ENCODE data around the gene STAT2. TPM values are rescaled to one million over a fixed set of nuclear protein-coding genes. Genes with fewer than 3 reads are reported as not detected.

Gene STAT2
- polyA plus RNA-seq, 3 donors = 109 to 251 (median 142) TPM

DNA sequence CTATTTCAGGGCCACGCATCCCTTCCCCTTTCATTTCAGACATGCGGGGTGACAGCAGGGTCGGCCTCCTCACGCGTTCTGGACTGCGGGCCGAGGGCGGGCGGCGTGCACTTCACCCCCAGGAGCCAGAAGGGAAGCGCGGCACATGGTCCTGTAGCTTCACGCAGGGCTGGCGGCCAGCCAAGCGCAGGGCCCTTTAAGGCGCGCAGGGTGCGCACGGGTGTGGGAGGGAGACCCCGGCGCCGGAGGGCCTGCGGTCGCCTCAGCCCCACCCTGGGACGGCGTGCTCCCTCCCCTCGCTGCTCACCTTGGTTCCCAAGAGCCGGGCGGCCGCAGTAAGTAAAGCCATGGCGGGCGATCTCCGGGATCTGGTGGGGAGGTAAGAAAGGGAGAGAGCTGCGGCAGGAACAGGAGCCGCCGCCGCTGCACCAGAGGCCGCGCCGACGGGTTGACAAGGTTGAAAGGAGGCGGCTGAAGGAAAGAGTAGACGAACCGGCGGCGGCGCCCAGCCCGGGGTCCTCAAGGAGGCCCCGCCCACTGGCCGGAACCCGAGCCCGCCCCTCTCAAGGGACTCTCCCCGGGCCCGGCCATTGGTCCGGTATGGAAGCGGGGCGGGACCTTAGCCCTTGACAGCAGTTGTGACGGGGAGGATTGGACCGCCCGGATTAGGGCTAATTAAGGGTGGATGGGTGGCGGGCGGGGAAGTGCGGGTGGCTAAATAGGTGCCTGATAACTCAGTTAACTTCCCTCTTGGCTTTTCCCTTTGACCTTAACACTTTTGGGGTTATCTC, 59.9 kb downstream of the STAT2 start, which contains the start of gene CS:
Gene CS, minus strand, starts transcription at position 478 of the 791 bp plus-strand sequence. Its CDS starts 129 bp downstream, at position 349.
- H3K4me1 ChIP-seq (ENCODE audit: control insufficient read depth in 1 of 2, insufficient read depth in 2 of 2, low read length in 2 of 2) = peaks cover 41 to 49% of the 10 kb centered on the region in 2 donors
- peak within 1 kb of the TSS; percentile 61 to 84 (median 66) for H3K4me3 ChIP-seq (replicated peaks in 1 of 3; ENCODE audit: low read depth in 2 of 3, low read length in 3 of 3)
- Mint-ChIP-seq H3K9me3 (no peaks in the 10 kb centered on the region), H3K4me1 (peaks cover 50% of the 10 kb centered on the region), H3K4me3 (peak within 1 kb of the TSS; percentile 93 to 98), H3K27me3 (ENCODE audit: low read depth in 3 of 3) (peaks cover 0 to 2% (median 0%) of the 10 kb centered on the region in 3 donors), H3K36me3 (peaks cover 11 to 25% of the 10 kb centered on the region in 2 donors), H3K27ac (peak within 1 kb of the TSS; percentile 94 to 97 (median 97))
- H3K9ac ChIP-seq (ENCODE audit: insufficient read depth, low read length, poor library complexity, severe bottlenecking) = peak within 1 kb of the TSS; percentile 94
- H4K20me1 ChIP-seq (ENCODE audit: insufficient read depth, low read length) = peaks cover 46% of the 10 kb centered on the region
- no peaks in the 10 kb centered on the region for H3K9me3 ChIP-seq (replicated peaks in 1 of 2; ENCODE audit: control insufficient read depth in 1 of 2, insufficient read depth in 1 of 2, low read length in 2 of 2)
- peak within 1 kb of the TSS; percentile 99 for H3K4me2 ChIP-seq (replicated peaks; ENCODE audit: extremely low read depth, low read length, poor library complexity, severe bottlenecking)
- WGBS (ENCODE audit: insufficient coverage) = under 1% methylated on average over 56 of the region's 63 CpGs
- peak; percentile 97 to 98 (median 98) for DNase-seq
- peak within 1 kb of the TSS; percentile 84 to 95 for H3K27ac ChIP-seq (ENCODE audit: low read depth in 1 of 2, low read length in 2 of 2)
- intact Hi-C loops (cut with micrococcal nuclease) = loop anchor here (2.0 kb wide), 2 partner anchors 15 to 61 kb away; partner anchors contain the start of genes CNPY2 (in 1 of the 2) and STAT2 (in 1 of the 2)
- TF ChIP-seq CTCF (IDR thresholded peaks at IDR 0.05) = no peak
- no peaks in the 10 kb centered on the region for H3K27me3 ChIP-seq (ENCODE audit: control insufficient read depth in 2 of 2, insufficient read depth in 2 of 2, low read length in 2 of 2)
- peaks cover 61% of the 10 kb centered on the region for H3K79me2 ChIP-seq (ENCODE audit: insufficient read depth, low read length)
- H2AFZ ChIP-seq (ENCODE audit: insufficient read depth, low read depth, low read length, poor library complexity, severe bottlenecking) = peak within 1 kb of the TSS; percentile 86
- H3K36me3 ChIP-seq (replicated peaks in 1 of 2; ENCODE audit: control insufficient read depth in 1 of 2, insufficient read depth in 2 of 2, low read length in 2 of 2) = peaks cover 5 to 23% of the 10 kb centered on the region in 2 donors

GRCh38 chr12:56299308-56299852, 60.5 kb downstream of the STAT2 start:
- H3K4me1 Mint-ChIP-seq = peaks cover 50% of the 10 kb centered on the region
- Histone ChIP-seq H3K4me1 (ENCODE audit: control insufficient read depth in 1 of 2, insufficient read depth in 2 of 2, low read length in 2 of 2) (peaks cover 41 to 49% of the 10 kb centered on the region in 2 donors), H3K27ac (ENCODE audit: low read depth in 1 of 2, low read length in 2 of 2) (peak overlapping the region; percentile 84 to 95), H3K9ac (ENCODE audit: insufficient read depth, low read length, poor library complexity, severe bottlenecking) (peak overlapping the region; percentile 94), H3K79me2 (ENCODE audit: insufficient read depth, low read length) (peaks cover 68% of the 10 kb centered on the region), H2AFZ (ENCODE audit: insufficient read depth, low read depth, low read length, poor library complexity, severe bottlenecking) (peak overlapping the region; percentile 85), H3K4me2 (replicated peaks; ENCODE audit: extremely low read depth, low read length, poor library complexity, severe bottlenecking) (peak overlapping the region; percentile 99), H4K20me1 (ENCODE audit: insufficient read depth, low read length) (peaks cover 53% of the 10 kb centered on the region), H3K9me3 (replicated peaks in 1 of 2; ENCODE audit: control insufficient read depth in 1 of 2, insufficient read depth in 1 of 2, low read length in 2 of 2) (no peaks in the 10 kb centered on the region), H3K36me3 (replicated peaks in 1 of 2; ENCODE audit: control insufficient read depth in 1 of 2, insufficient read depth in 2 of 2, low read length in 2 of 2) (peaks cover 5 to 21% of the 10 kb centered on the region in 2 donors), H3K27me3 (ENCODE audit: control insufficient read depth in 2 of 2, insufficient read depth in 2 of 2, low read length in 2 of 2) (no peaks in the 10 kb centered on the region), H3K4me3 (replicated peaks in 1 of 3; ENCODE audit: low read depth in 2 of 3, low read length in 3 of 3) (peak overlapping the region; percentile 61 to 84 (median 66))
- H3K36me3 Mint-ChIP-seq = peaks cover 9 to 29% of the 10 kb centered on the region in 2 donors
- peak overlapping the region; percentile 93 to 98 for H3K4me3 Mint-ChIP-seq
- no peak for TF ChIP-seq CTCF (IDR thresholded peaks at IDR 0.05)
- WGBS (ENCODE audit: insufficient coverage) = 0% methylated on average over 4 of the region's 10 CpGs
- intact Hi-C loops (cut with micrococcal nuclease) = no loop called here
- H3K27ac Mint-ChIP-seq = peak overlapping the region; percentile 94 to 97 (median 97)
- H3K9me3 Mint-ChIP-seq = no peaks in the 10 kb centered on the region
- DNase-seq = no peak
- peaks cover 0 to 2% (median 0%) of the 10 kb centered on the region in 3 donors for H3K27me3 Mint-ChIP-seq (ENCODE audit: low read depth in 3 of 3)
